ENCODE results near the gene ITPKB.

- TF ChIP-seq CTCF (IDR thresholded peaks at IDR 0.05) (no peak), TCF12 (IDR thresholded peaks at IDR 0.05) (no peak), RFX5 (IDR thresholded peaks at IDR 0.05; ENCODE audit: low read length) (no peak), EZH2phosphoT487 (IDR thresholded peaks at IDR 0.05; ENCODE audit: borderline replicate concordance, low read depth) (no peak), RAD21 (IDR thresholded peaks at IDR 0.05; ENCODE audit: low read length) (no peak), PBX3 (IDR thresholded peaks at IDR 0.05) (no peak), TAF1 (IDR thresholded peaks at IDR 0.05; ENCODE audit: borderline replicate concordance, low read depth, low read length) (no peak), REST (IDR thresholded peaks at IDR 0.05; ENCODE audit: low read depth, low read length) (no peak), SMC3 (IDR thresholded peaks at IDR 0.05; ENCODE audit: low read depth, low read length) (no peak), POLR2AphosphoS5 (IDR thresholded peaks at IDR 0.05; ENCODE audit: low read depth, low read length) (no peak), RXRA (IDR thresholded peaks at IDR 0.05; ENCODE audit: borderline replicate concordance, low read depth) (no peak), MAX (IDR thresholded peaks at IDR 0.05; ENCODE audit: low read depth) (no peak)
Observed at GRCh38 chr1:226590614-226591013, 148.5 kb downstream of the ITPKB start.
